Activated CD8-positive, alpha-beta memory T cell treated with anti-CD3 and anti-CD28 coated beads, Interleukin-2, amount 50 U/mL, for 4 hours (primary cell): Measurements from ENCODE around the gene APOB.

Experiments used
- DNase-seq: peaks from one replicate; pipeline ENCODE4 v3.0.0-alpha.2; 2020

APOB gene

DNA sequence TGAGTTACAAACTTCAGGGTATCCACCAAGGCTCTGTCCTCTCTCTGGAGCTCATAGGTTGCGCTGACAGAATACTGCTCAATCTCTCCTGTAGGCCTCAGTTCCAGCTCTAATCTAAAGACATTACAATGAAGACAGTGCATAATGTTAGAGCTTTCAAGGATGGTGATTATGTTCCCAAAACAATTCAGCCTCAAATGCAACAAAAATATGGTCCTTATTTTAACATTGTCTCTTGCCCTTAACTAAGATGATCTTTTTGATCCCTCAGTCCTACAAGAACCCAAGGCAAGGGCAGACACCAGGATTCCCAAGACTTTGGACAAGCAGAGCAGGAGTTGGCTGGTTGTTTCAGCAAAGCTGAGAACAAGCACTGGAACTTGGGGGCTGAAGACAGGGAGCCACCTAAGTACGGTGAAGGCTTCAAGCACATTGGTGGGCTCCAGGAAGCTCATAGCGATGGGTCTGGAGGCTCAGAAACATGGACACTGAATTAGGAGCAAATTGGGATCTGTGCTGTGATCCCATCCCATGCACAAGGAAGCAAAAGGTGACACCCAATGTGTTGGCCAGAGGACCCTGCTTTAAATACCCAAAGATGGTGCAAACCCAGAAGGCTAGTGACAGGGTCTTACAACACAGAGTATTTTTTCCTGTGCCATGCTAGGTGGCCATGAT lies 24.7 kb downstream of the APOB start:
- no peak for DNase-seq

DNA sequence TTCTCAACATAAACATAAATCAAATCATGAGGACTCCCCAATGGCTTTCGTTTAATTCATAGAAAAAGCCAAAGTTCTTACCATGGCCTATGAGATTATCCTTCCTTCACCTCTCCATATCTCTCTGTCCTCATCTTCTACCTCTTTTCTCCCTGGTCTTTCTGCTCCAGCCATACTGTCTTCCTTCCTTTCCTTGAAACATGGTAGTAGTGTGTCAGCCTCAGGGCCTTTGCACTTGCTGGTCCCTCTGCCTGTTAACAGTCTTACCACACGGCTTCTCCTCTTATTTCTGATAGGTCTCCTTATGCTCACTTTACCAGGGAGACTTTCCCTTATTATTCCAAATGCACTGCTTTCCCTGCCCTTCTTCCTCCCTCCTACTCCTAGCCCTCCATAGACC lies 25.6 kb downstream of the APOB start:
- DNase-seq: no peak

DNA sequence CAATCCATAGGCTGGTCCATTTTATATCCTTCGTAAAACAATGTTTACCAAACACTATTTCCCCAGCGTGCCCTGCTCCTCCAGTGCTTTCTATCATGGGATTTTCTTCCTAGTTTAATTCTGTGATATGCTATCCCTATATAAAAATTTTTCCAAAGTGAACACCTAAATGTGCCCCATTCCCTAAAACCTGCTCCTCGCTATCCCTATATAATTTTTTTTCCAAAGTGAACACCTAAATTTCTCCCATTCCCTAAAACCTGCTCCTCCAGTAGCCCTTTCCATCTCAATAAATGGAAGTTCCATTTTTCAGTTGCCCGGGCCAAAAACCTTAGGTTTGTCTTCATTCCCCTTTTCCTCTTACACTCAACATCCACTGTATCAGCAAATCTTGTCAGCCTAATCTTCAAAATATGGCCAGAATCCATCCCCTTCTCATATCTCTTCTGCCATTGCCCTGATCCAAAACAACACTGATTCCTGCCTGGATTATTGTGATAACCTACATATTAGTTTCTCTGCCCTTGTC lies 26.1 kb downstream of the APOB start:
- DNase-seq: no peak

DNA sequence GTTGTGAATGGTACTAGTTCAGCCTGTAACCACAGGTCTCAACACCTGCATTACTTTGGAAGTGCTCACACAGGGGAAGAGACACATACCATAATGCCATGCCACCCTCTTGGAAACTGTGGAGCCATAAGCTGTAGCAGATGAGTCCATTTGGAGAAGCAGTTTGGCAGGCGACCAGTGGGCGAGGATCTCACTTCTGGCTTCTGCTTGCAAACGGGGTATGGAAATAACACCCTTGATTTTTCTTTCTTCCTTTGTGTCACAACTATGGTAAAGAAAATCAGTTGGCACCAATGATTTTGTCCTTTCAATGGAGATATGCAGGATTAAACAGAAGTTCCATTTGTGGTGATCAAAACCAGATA lies 28.6 kb downstream of the APOB start:
- no peak for DNase-seq

DNA sequence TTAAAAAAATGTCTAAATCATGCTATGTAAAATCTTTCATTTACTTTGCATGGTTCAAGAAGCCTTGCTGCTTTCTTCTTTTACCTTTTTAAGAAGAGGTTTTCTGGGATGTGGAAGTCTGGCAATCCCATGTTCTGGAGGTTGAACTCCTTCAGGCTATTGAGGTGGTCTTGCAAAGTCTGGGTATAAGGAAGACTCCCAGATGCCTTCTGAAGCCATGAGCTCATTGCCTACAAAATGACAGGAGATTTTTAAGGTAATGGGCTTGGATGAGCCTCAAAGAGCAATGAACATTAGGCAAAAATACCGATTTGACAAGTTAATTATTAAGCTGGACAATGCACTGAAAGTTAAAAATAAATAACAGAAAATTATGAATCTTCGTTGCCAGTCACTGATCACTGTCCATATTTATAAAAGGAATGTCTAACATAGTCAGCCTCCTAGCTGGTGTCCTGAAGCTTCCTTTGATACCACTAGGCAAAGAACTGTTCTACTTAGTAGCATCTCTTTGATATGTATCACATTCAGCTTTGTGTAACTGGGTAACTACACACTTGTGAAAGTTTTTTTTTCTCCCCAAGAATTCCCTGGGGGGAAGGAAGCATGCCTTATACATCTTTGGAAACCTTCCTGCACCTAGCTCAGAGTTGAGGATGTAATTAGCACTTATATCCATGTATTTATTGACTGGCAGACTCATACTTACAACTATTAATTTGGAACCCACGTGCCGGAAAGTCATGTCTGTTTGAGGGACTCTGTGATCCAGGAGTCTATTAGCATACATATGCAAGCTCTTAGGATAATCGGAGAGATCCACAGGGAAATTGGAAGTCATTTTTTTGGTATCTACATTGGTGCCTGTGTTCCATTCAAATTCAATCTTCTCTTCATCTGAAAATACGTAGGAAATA lies 29.3 kb downstream of the APOB start:
- DNase-seq: no peak

DNA sequence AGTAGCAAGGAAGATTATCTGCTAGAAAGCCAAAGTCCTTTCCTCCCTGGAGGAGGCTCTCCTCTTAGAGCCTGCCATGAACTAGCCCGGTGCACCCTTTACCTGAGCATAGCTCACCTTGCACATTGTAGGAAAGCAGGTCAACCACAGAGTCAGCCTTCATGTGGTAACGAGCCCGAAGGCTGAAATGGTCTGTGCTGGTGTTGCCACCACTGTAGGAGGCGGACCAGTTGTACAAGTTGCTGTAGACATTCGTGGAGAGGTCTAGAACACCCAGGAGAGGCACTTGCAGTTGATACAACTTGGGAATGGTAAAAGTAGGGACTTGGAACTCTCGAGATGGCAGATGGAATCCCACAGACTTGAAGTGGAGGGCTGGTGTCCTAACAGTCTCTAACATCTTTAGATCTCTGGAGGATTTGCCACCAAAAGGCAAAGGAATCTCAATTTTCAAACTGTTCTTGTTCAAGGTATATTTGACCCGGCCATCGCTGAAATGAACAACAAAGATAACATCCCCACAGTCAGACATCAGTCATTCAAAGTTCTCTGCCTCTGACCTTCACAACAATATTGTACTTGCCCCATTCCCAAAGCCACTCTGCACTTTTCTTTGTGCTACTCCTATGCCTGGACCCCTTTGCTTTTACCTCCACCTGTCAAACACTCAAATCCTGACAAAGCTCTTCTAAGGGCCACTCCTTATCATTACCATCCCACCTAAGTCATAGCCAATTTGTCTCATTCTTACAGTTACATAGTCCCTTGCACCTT lies 30.6 kb downstream of the APOB start:
- DNase-seq: no peak

DNA sequence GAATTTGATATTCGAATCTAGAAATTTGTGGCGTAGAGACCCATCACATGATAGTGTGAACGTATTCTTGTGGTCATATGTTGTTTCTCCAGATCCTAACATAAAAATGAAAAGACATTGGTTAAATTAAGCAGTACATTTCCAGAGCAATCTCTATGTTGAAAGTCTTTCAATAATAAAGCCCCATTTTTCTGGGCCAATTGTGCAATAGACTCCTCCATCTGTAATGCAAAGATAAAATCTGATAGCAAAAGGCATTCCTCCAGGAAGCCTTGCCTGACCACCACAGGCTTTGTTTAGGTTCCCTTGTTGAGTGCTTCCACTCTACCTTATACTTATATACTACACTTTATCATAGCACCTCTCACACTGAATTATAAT lies 31.3 kb downstream of the APOB start:
- no peak for DNase-seq

DNA sequence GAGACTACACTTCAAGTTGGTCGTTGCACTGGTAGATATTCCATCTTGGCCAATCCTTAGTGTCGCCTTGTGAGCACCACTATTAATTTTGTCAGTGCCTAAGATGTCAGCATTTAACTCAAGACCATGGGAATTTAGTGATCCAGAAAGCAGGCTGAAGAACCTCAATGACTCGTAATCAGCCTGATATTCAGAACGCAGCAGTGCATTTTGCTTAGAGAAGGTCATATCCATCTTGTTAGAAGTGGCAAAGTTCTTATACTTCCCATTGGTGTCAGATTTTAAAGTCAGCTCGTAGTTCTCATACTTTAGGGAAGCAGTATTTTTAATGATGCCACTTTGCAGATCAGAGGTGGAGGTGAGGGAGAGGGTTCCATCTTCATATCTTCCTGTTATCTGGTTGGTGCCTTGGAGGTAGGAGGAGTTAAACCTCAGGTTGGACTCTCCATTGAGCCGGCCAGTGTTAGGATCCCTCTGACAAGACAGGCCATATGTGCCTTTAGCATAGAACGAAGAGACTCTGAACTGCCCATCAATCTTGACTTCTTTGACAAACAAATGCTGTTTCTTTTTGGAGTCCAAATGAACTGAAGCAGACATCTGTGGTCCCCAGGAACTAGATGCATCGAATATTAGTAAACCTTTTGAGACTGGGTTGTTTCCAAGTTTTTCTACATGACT lies 31.9 kb downstream of the APOB start:
- DNase-seq: no peak

DNA sequence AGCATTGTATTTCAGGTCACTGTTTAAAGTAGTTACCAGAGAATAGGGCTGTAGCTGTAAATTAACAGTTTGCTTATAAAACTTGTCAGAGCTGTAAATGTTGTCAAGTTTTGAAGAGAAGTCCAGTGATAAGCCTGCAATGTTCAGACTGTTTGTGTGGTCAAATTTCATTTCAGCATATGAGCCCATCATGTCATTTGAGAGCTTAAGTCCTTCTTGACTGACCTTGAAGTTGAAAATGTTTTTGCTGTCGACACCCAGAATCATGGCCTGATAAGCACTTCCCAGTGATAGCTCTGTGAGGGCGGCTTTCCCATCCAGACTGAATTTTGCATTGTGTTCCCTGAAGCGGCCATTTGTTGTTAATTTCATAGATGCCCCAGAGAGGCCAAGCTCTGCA lies 32.4 kb downstream of the APOB start:
- no peak for DNase-seq

DNA sequence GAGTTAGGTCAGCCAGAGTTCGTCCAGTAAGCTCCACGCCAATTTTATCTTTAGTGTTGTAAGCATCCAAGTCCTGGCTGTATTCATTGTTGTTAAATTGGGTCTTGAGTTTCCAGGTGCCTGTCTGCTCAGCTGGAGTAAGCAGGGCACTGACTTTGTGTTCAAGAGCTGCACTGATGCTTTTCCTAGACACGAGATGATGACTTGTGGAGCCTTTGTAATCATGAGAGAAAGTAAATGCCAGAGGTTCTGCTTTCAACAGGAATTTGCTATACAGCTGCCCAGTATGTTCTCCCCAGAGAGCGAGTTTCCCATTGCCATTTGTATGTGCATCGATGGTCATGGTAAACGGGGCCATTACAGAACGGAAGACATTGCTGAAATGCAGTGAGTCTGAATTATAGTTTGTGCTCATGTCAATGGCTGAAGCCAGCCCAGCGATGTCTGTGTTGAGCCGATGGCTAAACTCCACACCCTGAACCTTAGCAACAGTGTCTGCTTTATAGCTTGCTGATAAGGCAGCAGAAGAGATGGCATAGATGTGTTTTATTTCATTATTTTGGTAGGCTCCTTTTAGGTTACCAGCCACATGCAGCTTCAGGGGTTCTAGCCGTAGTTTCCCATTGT lies 32.9 kb downstream of the APOB start:
- no peak for DNase-seq

DNA sequence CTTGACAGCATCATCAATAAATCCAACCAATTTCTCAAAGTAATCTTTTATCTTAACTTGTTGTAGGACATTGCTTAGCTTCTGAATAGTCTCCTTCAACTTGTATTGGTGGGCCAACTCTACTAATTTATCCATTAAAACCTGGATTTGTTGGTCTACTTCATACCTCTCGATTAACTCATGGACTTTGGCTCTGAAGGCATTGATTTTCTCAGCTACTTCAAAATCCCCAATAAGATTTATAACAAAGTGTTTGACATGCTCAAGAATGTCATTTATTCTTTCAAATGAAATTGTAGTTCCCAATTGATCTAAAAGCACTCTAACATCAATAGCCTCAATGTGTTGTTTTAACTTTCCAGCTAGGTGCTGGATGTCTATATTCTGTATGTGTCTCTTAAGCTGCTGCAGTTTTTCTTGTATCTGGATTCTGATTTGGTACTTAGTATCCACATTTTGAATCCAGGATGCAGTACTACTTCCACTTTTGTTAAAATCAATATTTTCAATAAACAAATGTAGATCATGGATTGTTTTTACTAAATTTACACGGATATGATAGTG lies 34.1 kb downstream of the APOB start:
- no peak for DNase-seq

DNA sequence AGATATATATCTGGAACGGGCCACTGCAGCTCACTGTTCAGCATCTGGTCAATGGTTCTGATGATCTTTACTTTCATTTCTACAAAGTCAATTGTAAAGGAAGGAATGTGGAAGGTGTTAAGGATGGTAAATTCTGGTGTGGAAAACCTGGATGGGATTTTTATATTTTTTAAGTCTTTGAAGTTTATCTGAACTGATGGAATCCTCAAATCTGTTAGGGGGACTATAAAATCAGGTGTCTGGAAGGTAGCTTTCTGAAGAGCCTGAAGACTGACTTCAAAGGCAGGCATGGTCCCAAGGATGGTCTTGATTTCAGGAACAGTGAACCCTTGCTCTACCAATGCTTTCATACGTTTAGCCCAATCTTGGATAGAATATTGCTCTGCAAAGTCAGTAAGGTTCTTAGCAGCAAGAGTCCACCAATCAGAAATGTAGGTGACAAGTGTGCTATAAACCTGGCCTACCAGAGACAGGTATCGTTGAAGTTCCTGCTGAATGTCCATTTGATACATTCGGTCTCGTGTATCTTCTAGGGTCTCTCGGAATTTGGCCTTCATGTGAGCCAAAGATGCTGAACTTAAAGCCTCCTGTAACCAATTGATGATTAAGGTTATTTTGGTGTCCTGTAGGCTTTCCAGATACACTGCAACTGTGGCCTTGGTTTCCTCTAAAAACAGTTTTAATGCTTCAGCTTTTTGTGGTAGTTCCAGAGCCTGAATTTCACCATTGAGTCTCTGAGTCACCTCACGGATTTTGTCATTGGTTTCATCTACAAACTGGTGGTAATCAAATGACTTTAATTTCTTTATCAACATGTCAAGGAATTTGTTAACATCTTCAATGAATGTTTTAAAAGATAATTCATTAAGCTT lies 34.8 kb downstream of the APOB start:
- no peak for DNase-seq

DNA sequence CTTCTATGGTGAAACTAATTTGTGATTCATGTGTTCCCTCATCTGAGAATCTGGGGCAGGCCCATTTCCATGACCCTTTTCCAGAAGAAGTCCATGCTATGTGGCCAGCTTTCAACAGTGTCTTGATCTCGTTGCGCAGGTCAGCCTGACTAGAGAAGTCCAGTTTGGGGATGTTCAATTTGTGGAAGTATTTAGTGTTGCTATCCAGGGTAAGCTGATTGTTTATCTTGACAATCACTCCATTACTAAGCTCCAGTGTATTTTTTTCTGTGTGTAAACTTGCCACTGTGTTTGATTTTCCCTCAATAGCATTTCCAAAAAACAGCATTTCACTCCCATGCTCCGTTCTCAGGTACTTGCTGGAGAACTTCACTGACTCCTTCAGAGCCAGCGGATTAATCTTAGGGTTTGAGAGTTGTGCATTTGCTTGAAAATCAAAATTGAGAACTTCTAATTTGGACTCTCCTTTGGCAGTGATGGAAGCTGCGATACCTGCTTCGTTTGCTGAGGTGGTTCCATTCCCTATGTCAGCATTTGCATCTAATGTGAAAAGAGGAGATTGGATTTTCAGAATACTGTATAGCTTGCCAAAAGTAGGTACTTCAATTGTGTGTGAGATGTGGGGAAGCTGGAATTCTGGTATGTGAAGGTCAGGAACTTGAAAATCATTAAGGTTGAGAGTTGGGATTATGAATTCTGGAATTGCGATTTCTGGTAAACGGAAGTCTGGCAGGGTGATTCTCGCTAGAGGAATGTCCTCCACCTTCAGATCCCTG lies 35.7 kb downstream of the APOB start:
- no peak for DNase-seq

DNA sequence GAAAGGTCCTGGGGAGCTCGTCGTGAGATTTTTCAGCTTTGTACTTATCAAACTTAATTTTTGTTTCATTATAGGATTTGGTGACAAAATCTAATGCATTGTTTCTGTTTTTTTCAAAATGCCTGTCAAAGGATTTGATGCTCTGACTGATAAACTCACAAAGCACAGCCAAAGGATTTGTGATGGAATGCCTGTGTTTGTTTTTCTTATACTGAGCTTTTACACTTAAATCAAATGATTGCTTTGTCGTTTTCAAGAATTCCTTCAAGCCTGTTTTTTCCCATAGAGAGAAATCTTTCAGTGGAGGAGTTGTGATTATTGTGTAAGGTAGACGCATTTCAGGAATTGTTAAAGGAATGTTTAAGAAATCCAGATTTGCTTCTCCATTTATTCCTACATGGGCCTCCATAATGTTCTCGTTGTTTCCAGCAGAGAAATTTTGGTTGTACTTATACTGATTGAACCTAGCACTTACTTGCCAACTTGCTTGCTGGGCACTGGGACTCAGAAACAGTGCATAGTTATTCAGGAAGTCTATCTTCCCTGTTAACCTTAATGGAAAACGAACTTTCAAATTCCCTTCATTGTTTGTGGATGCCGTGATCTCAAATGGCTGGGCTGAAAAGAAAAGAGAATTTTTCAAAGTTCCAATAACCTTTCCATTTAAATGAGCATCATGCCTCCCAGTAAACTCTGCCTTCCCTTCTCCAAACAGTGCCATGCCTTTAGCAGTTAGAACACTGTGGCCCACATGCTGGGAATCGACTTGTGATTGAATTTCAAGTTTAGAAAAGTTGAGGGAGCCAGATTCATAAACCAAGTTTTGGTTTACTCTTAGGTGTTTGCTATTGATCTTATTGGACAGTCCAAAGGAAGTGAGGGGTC lies 36.5 kb downstream of the APOB start:
- DNase-seq: no peak

DNA sequence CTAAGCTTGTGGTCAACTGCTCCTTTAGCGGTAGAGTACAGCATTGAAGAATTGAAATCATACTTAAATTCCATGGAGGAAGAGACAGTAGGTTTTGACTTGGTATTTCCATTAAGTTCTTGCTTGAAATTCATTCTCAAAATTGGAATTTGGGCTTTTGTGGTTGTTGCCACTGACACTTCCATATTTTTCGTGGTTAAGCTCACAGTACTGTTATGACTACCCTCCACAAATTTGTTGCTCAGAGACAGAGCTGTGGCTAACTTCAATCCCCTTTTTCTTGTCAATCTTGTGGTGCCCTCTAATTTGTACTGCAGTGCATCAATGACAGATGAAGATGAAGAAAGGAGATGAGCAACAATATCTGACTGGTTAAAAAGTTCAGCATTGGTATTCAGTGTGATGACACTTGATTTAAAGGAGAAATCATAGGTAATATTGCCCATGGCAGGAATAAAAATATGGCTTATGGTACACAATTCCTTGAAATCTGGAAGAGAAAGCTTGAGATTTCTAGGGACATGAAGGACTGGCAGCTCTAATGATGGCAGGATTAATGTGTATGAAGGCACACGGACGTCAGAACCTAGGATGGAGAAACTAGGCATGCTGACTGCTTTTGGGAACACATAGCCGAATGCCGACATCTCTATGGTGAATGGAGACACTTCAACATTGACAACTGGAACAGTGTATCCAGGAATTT lies 37.3 kb downstream of the APOB start:
- no peak for DNase-seq

DNA sequence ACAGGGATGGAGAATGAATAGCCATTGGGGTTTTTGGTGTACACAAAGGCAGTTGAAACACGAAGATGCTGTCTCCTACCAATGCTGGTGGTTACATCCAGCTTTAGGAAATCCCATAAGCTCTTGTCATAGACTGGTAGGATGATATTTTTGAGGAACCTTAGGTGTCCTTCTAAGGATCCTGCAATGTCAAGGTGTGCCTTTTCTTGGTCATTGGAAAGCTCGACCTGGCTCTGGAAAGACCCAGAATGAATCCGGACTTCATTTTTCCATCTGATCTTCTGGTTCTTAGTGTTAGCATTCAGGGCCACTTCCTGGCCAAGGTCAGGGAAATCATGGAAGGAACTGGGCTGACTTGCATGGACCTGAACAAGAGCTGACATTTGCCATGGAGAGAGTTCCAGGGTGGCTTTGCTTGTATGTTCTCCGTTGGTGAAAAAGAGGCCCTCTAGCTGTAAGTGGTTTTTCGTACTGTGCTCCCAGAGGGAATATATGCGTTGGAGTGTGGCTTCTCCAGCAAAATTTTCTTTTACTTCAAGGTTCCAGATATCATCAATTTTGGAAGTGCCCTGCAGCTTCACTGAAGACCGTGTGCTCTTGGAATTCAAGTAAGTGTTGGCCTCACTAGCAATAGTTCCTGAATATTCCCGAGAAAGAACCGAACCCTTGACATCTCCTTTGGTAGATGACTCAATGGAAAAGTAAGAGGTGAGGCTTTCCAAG lies 38.0 kb downstream of the APOB start:
- DNase-seq: no peak

DNA sequence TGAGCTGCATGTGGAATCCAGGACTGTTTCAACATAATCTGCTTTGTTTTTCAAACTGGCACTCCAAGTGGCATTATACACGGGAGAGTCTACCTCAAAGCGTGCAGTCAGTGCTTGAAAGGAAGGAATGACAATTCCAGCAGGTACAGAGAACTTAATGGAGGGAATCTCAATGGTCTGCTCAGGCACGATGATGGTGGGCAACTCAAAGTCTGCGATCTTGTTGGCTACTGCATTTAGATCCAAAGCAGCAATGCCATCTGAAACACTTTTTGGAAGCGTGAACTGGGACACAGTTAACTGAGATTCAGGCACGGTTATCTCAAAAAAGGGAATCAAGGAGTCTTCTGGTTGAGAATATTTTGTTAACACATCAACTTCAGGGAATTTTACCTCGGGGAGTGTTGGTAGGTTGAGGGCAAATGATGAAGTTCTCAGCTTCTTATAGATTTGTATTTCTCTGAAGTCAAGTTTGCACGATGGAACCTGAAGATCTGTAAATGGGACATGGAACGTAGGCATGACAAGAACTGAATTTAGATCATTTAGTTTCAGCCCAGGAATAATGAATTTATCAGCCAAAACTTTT lies 38.7 kb downstream of the APOB start:
- DNase-seq: no peak
